ENCODE data around the gene KLHL34.

DNA sequence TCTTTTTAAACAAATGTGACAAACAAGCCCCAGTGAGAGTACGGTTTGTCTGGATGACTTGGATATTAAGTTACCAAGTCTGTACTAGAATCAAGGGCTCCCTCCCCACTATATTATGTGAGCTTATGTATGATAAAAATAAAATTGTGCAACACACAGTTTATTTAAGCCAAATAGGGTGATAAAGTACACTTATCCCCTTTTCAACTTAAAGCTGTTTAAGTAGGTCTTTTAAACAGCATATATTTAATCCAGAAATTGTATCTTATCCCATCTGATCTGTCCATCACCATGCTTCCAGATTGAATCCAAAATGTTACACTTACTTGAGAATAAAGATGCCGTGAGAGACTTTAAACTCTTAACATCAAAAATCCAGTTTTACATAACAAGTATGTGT, 2.0 kb upstream of the KLHL34 start:
- TF ChIP-seq, protein P1, sequence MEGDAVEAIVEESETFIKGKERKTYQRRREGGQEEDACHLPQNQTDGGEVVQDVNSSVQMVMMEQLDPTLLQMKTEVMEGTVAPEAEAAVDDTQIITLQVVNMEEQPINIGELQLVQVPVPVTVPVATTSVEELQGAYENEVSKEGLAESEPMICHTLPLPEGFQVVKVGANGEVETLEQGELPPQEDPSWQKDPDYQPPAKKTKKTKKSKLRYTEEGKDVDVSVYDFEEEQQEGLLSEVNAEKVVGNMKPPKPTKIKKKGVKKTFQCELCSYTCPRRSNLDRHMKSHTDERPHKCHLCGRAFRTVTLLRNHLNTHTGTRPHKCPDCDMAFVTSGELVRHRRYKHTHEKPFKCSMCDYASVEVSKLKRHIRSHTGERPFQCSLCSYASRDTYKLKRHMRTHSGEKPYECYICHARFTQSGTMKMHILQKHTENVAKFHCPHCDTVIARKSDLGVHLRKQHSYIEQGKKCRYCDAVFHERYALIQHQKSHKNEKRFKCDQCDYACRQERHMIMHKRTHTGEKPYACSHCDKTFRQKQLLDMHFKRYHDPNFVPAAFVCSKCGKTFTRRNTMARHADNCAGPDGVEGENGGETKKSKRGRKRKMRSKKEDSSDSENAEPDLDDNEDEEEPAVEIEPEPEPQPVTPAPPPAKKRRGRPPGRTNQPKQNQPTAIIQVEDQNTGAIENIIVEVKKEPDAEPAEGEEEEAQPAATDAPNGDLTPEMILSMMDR (IDR thresholded peaks at IDR 0.05; ENCODE audit: insufficient read depth, low read length) = no peak
- TF ChIP-seq, protein P2, sequence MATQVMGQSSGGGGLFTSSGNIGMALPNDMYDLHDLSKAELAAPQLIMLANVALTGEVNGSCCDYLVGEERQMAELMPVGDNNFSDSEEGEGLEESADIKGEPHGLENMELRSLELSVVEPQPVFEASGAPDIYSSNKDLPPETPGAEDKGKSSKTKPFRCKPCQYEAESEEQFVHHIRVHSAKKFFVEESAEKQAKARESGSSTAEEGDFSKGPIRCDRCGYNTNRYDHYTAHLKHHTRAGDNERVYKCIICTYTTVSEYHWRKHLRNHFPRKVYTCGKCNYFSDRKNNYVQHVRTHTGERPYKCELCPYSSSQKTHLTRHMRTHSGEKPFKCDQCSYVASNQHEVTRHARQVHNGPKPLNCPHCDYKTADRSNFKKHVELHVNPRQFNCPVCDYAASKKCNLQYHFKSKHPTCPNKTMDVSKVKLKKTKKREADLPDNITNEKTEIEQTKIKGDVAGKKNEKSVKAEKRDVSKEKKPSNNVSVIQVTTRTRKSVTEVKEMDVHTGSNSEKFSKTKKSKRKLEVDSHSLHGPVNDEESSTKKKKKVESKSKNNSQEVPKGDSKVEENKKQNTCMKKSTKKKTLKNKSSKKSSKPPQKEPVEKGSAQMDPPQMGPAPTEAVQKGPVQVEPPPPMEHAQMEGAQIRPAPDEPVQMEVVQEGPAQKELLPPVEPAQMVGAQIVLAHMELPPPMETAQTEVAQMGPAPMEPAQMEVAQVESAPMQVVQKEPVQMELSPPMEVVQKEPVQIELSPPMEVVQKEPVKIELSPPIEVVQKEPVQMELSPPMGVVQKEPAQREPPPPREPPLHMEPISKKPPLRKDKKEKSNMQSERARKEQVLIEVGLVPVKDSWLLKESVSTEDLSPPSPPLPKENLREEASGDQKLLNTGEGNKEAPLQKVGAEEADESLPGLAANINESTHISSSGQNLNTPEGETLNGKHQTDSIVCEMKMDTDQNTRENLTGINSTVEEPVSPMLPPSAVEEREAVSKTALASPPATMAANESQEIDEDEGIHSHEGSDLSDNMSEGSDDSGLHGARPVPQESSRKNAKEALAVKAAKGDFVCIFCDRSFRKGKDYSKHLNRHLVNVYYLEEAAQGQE (IDR thresholded peaks at IDR 0.05; ENCODE audit: insufficient replicate concordance, low read depth) = no peak
- no peak for TF ChIP-seq POLR2AphosphoS5 (IDR thresholded peaks at IDR 0.05; ENCODE audit: low read depth)
- TF ChIP-seq GABPA (IDR thresholded peaks at IDR 0.05; ENCODE audit: low read depth) = no peak

All from HL-60 (cell line).